GM18505 (cell line): ENCODE measurements around the gene ZNF394.
A peak's percentile ranks its signal among the peaks of the same experiment; 100 is the strongest.
"Not testable (repeated sequence)": the region's sequence is repeated elsewhere in the genome, so short reads cannot be mapped to it uniquely, and the experiment has no call there.

ENCODE experiments used
- ATAC-seq: cut with Tn5 transposase; IDR thresholded peaks from one replicate; pipeline ENCODE4 v1.9.1; 2021; ENCODE audit not compliant: unreplicated experiment
- POLR2A ChIP-seq: IDR thresholded peaks from 4 replicates; pipeline ENCODE4 v1.6.1; 2011; ENCODE audit warnings: borderline replicate concordance; ENCODE audit not compliant: insufficient read depth, insufficient read length; ENCODE audit errors: extremely low read depth

Gene ZNF394

DNA sequence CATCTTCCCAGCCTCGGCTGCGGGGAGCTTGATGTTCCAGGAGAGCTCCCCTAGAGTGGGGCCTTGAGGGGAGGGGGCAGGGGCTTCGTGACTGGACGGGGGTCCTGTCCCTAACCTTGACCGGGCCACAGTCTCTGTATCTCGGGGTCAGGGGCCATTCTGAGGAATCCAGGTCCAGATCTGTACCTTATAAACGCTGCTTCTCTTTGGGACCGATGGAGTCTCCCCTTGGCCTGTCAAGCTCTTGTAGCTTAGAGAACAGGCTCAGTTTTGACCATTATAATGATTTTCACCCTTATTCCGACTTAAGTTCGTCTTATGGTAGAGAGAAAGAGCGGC, 5.2 kb upstream of the ZNF394 start:
- no peak for ATAC-seq

DNA sequence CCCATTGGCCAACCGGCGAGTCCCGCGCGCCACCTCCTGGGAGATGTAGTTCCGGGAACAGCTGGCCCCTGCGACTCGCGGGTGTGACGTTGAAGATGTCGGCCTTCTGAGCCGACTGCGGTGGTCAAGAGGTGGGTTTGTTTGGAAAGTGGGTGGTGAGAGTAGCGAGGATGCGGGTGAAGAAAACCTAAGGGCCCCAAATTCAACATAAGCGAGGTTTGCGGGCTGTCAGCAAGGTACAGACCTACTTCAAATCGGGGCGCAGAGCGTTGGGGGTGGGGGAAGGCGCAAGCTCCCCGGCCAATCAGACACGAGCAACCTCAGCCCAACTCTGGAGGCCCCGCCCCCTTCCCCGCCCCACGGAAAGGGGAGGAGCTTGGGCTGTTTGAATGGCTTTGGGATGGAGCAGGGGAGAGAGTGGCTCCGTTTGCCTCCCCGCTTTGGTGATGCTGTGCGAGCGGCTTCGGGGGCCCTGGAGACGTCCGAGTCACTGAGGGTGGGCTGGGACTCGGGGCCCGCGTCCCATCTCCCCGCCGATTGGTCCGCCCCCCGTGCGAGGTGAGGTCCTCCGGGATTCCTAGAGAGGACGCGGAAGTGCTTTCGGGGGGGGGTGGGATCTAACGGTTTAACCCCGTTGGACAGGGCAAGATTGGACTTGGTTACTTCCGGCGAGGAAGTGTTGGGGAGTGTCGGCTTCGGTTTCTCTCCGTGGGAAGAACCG, 4.7 kb upstream of the ZNF394 start, which contains the start of gene ZKSCAN5:
Gene ZKSCAN5, plus strand, starts transcription at position 60 of the 721 bp plus-strand sequence. CDS start 1,383 bp downstream, outside the sequence.
- peak; percentile 81 for ATAC-seq

More for the DNA sequence above, 5.2 kb upstream of the ZNF394 start:
- no peak for TF ChIP-seq POLR2A

DNA sequence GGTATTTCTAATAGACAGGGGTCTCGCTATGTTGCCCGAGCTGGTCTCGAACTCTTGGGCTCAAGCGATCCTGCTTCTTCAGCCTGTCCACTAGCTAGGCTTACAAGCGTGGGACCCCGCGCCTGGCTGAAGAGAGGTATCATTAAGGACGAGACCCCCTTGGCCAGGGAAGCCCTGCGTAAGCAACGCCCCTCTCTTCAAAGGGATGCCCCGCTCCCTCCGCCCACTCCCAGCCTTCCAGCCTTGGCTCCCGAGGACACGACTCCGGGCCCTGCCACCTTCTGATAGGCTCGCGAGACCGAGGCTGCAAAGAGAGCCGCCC, 4.2 kb upstream of the ZNF394 start:
- no peak for ATAC-seq

More for the DNA sequence above, 4.7 kb upstream of the ZNF394 start, which contains the start of gene ZKSCAN5:
- peak; percentile 93 for TF ChIP-seq POLR2A

DNA sequence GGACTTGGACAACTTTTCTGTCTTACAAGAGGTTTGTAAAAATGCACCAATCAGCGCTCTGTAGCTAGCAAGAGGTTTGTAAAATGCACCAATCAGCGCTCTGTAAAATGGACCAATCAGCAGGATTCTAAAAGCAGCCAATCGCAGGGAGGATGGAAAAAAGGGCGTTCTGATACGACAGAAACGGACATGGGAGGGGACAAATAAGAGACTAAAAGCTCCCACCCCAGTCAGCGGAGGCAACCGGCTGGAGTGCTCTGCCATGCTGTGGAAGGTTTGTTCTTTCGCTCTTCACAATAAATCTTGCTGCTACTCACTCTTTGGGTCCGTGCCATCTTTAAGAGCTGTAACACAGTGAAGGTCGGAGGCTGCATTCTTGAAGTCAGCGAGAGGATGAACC, 1.2 kb upstream of the ZNF394 start:
- not testable (repeated sequence) for ATAC-seq

More for the DNA sequence above, 4.2 kb upstream of the ZNF394 start:
- no peak for TF ChIP-seq POLR2A

DNA sequence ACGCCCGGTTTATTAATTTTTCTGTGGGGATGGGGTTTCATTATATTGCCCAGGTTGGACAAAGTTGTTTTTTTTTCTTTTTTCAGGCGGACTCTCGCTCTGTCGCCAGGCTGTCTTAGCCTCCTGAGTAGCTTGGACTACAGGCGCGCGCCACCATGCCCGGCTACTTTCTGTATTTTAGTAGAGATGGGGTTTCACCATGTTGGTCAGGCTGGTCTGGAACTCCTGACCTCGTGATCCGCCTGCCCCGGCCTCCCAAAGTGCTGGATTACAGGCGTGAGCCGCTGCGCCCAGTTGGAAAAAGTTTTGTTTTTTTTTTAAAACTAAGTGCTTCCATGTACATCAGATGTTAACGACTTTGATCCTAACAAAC, 542 bp upstream of the ZNF394 start:
- TF ChIP-seq POLR2A, result no peak
- no peak for ATAC-seq

DNA sequence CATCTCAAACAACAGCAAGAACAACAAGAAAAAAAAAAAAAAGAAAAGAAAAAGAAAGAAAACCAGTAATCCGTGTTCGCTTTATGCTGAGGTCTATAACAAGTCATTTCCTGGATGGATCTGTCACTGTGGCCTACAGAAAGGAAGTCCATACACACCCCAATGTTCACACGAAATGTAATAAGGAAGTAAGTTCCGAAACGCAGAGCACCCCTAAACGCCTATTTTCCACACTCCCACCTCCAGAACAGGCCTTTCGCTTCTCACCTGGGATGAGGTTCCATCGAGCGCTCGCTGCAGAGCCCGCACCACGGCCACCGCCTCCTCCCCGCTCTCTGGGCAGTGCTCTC, 735 bp downstream of the ZNF394 start:
- TF ChIP-seq POLR2A, result no peak
- ATAC-seq, result peak; percentile 12

DNA sequence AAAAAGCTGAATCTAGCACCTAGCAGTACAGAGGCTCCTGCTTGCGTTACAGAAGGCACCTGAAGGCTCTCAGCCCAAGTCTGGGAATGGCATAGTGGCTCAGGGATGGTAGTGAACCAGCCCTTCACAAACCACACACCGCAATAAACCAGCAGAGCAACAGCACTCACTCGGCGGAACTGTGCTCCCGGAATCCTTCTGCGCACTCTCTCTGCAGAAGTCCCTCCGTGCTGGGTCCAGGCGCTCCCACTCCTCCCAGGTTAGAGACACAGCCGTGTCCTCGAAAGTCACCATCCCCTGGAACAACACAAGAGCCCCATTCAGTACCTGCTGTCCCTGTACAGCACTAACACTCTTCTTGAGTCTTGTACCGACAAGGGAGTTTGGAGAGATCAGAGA, 1.5 kb downstream of the ZNF394 start:
- no peak for TF ChIP-seq POLR2A
- ATAC-seq, result no peak

DNA sequence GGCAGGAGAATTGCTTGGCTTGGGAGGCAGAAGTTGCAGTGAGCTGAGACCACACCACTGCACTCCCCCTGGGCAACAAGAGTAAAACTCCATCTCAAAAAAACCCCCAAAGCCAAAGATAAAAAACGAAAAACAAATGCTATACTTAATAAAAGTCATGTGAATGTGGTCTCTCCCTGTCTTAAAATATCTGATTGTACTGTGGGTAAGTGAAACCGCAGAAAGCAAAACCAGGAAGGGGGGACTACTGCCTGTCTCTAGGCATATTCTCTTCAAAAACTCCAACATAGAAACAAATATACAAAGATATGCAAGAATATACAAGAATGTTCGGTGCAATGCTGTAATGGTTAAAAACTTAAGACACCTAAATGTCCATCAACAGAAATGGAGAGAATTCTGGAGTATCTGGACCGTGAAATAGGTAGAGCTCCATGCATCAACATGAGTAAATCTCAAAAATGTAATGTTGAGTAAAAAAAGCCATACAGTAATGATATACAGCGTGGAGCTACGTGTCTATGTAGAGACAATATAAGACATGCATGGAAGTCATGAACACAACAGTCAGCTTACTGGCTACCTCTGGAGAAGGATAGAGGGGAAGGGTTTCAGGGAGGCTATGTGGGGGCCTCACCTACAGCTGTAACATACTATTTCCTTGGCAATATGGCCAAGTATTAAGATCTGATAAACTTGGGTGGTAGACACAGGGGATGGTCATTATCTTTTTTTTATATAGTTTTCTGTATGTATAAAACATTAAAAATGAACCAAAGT, 2.1 kb downstream of the ZNF394 start:
- no peak for TF ChIP-seq POLR2A
- ATAC-seq, result no peak

DNA sequence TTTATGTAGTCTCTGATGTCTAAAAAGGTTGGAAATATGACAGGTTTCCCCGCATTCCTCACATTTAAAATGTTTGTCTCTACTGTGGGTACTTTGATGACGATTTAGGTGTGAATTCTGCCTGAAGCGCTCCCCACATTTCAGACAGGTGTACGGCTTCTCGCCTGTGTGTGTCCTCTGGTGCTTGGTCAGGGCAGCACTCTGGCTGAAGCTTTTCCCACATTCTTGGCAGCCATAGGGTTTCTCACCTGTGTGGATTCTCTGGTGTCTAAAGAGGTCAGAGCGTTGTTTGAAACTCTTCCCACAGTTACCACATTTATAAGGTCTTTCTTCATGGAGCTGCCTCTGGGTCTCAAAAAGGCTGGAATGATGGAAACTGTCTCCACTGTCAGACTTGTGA, 6.3 kb downstream of the ZNF394 start:
- no peak for ATAC-seq
- TF ChIP-seq POLR2A, result no peak

DNA sequence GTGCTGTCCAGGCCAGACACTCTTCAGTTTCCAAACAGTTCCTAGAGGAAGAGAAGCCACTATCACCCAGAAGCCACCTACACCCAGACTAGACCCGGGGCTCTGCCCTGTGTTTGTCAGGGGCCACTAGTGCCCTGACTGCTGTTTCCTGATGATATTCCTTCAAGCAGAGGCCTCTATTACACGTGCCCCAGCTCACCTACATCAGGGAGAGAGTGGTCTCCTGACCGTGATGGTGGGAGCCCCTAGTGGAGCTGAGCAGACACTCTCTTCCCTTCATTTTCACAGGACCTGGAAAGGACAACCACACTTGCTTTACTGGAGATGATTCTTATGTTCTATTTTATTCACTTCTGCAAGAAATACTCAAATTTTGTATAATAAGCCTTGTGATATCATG, 9.2 kb downstream of the ZNF394 start:
- TF ChIP-seq POLR2A, result no peak
- ATAC-seq, result no peak

DNA sequence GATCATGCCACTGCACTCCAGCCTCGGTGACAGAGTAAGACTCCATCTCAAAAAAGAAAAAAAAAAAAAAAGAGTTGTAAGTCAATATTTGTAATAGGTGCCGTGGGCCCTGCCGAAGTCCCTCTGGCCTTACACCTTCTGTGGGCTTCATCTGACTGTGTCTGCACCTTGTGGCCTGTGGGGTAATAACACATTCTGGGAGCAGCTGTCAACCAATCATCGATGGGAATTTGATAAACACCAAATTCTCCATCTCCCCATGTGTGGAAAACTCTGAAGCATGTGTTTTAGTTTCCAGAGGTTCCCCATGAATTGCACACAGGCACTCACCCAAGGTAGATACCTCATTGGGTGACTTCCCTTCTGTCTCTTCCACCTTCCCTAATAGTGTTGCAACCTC, 10.8 kb downstream of the ZNF394 start:
- TF ChIP-seq POLR2A, result no peak

DNA sequence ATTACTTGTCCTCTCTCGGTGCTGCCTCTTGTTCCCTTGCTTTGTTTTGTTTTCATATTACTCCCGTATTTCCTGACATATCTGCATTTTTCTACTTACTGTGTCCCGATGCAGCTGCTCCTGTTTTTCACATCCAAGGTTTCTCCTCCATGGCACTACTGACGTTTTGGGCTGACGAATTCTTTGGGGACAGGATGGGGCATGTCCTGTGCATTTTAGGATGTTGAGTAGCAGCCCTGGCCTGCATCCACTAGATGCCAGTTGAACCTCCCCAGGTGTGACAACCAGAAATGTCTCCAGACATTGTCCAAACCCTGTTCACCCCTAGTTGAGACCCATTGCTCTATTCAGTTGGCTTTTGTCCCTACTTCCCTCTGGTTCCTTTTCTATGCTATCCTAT, 15.0 kb downstream of the ZNF394 start:
- ATAC-seq, result no peak
- TF ChIP-seq POLR2A, result no peak

More for the DNA sequence above, 10.8 kb downstream of the ZNF394 start:
- ATAC-seq, result no peak

DNA sequence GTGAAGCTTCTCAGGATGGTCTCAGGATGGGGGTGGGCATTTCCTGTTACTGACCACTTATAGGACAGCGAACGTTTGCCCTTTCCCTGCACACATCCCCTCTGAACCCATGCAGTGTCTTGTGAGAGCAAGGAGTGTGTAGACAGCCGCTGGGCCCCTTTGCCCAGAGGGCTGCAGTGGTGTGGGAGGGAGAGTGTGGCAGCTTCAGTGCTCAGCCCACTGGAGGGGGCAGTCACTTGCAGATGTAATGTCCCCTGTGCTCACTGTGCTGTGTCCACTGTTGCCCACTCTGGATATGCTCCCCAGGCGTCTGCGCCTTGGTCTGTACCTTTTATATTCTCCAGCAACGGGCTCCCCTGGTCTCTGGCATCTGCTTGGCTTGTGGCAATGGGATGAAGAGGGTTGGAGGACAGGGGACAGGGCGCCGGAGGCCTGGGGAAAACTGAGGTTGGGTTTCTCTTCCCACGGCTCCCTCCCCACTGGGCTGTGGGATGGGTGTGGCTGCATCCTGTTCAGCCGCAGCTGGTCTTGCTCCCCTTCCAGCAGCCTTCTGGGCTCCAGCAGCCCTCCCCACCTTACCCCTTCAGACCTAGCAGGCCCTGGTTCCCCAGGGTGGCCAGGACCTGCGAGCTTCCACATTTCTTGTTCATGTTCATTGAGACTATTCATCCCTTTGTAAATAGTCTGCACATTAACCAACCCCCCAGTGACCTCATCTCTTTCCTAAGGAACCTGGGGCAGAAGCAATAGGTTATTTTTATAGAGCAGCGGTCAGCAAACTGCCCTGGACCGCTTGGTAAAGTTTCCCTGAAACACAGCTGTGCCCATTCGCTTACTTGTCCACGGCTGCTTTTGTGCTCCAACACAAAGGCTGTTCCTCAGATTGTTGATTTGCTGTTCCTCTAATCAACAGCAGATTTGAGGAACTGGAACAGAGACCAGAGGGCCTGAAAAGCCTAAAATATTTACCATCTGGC, 21.3 kb downstream of the ZNF394 start:
- no peak for ATAC-seq
- TF ChIP-seq POLR2A, result no peak
